HCT116 (cell line): ENCODE results near the gene CR2. TPM values are rescaled to one million over a fixed set of nuclear protein-coding genes. Genes with fewer than 3 reads are reported as not detected.

Experiments
- ATAC-seq: fragments of 200-7000 bp; cut with Tn5 transposase; 2 replicates; pipeline ENCODE4 v1.9.1; 2020; ENCODE audit warnings: mild to moderate bottlenecking, moderate library complexity
- BruUV-seq: library from RNA; stranded (reverse); fragments of 400-500 nt; replicated peaks from 2 replicates; lab custom pipeline; 2021; lab: Mats Ljungman, UMichigan
- CTCF ChIA-PET: fragments of 300-600 bp; sonication (Branson Sonifier 250); formaldehyde crosslinking; loops from one replicate; lab custom pipeline; 2021; ENCODE audit warnings: antibody characterized with exemption; lab: Charles Lee
- POLR2A ChIA-PET: fragments of 300-600, 350-600 bp; sonication (Branson Sonifier 250); formaldehyde crosslinking; loops from one replicate; lab custom pipeline; 2021; ENCODE audit warnings: antibody characterized with exemption; lab: Charles Lee
- RAD21 ChIA-PET, 2 experiments: fragments of 300-600 bp; sonication (Branson Sonifier 250); formaldehyde crosslinking; loops; one replicate each; lab custom pipeline; 2023; ENCODE audit warnings: low total read pairs in 2 of 2; ENCODE audit not compliant: uncharacterized antibody in 2 of 2, unreplicated experiment in 2 of 2, low non-redundant PET in 1 of 2; lab: Charles Lee
- DNase-seq: peaks from one replicate; pipeline ENCODE4 v3.0.0-alpha.2; 2010; ENCODE audit warnings: low read depth, low spot score
- H2AFZ ChIP-seq: fragments of 200-600 bp; shearing (Covaris generic), sonication (generic); 2 replicates; pipeline ENCODE4 v1.6.1; 2017; ENCODE audit warnings: low read depth, mixed run types, mixed read lengths, antibody characterized with exemption, low read length; ENCODE audit not compliant: poor library complexity, severe bottlenecking
- H3K27ac ChIP-seq: 2 replicates; pipeline ENCODE4 v1.5.1; 2012; ENCODE audit warnings: low read depth, low read length
- H3K27me3 ChIP-seq: fragments of 200-600 bp; sonication (generic); 2 replicates; pipeline ENCODE4 v1.6.1; 2016; ENCODE audit warnings: mixed run types, low read length, mixed read lengths; ENCODE audit not compliant: insufficient read depth
- H3K36me3 ChIP-seq, 2 experiments: fragments of 200-500 bp in 1 of 2; fragments of 200-600 bp in 1 of 2; sonication (Bioruptor generic) in 1 of 2; sonication (generic) in 1 of 2; 2 replicates each; pipeline versions ENCODE4 v1.5.1 to v1.6.1; 2014 to 2016; ENCODE audit warnings: low read length in 2 of 2, inconsistent platforms in 1 of 2, mixed read lengths in 1 of 2, mixed run types in 1 of 2; ENCODE audit not compliant: insufficient read depth in 2 of 2, control insufficient read depth in 1 of 2
- H3K4me1 ChIP-seq, 2 experiments: fragments of 200-600 bp in 1 of 2; sonication (generic) in 1 of 2; 2 replicates each; pipeline versions ENCODE4 v1.5.1 to v1.6.1; 2012 to 2017; ENCODE audit warnings: low read length in 2 of 2, inconsistent platforms in 1 of 2, mild to moderate bottlenecking in 1 of 2, mixed read lengths in 1 of 2, mixed run types in 1 of 2, moderate library complexity in 1 of 2; ENCODE audit not compliant: insufficient read depth in 2 of 2, control insufficient read depth in 1 of 2
- H3K4me2 ChIP-seq: fragments of 200-600 bp; sonication (generic); 2 replicates; pipeline ENCODE4 v1.6.1; 2017; ENCODE audit warnings: mixed run types, low read length, mixed read lengths
- H3K4me3 ChIP-seq, 2 experiments: fragments of 200-600 bp in 1 of 2; sonication (generic) in 1 of 2; replicated peaks in 1 of 2; 2 replicates each; pipeline ENCODE4 v1.5.1; 2011 to 2016; ENCODE audit warnings: low read length in 2 of 2, control low read depth in 1 of 2, low read depth in 1 of 2, mild to moderate bottlenecking in 1 of 2, mixed read lengths in 1 of 2, mixed run types in 1 of 2
- H3K79me2 ChIP-seq: fragments of 200-600 bp; sonication (generic); 2 replicates; pipeline ENCODE4 v1.6.1; 2017; ENCODE audit warnings: mild to moderate bottlenecking, mixed run types, low read length, moderate library complexity, mixed read lengths; ENCODE audit not compliant: insufficient read depth
- H3K9ac ChIP-seq: fragments of 200-600 bp; sonication (generic); 2 replicates; pipeline ENCODE4 v1.6.1; 2016; ENCODE audit warnings: low read length, mixed read lengths
- H3K9me2 ChIP-seq: fragments of 200-600 bp; sonication (generic), shearing (Covaris generic); 2 replicates; pipeline ENCODE4 v1.6.1; 2017; ENCODE audit warnings: mixed run types, mild to moderate bottlenecking, moderate library complexity; ENCODE audit not compliant: insufficient read depth
- H3K9me3 ChIP-seq, 2 experiments: fragments of 200-500 bp in 1 of 2; fragments of 200-600 bp in 1 of 2; sonication (Bioruptor generic) in 1 of 2; sonication (generic) in 1 of 2; 2 replicates each; pipeline ENCODE4 v1.6.1; 2014 to 2017; ENCODE audit warnings: low read length in 2 of 2, mixed read lengths in 2 of 2, inconsistent platforms in 1 of 2, low read depth in 1 of 2, mild to moderate bottlenecking in 1 of 2, mixed run types in 1 of 2, moderate library complexity in 1 of 2; ENCODE audit not compliant: control insufficient read depth in 1 of 2, insufficient read depth in 1 of 2
- H4K20me1 ChIP-seq: fragments of 200-600 bp; sonication (generic), shearing (Covaris generic); 2 replicates; pipeline ENCODE4 v1.6.1; 2017; ENCODE audit warnings: mixed run types, mild to moderate bottlenecking, moderate library complexity; ENCODE audit not compliant: insufficient read depth
- ATF3 ChIP-seq: IDR thresholded peaks from 2 replicates; pipeline ENCODE4 v1.6.1; 2012
- CEBPB ChIP-seq: IDR thresholded peaks from 2 replicates; pipeline ENCODE4 v1.6.1; 2012; ENCODE audit warnings: low read depth
- EGR1 ChIP-seq: IDR thresholded peaks from 2 replicates; pipeline ENCODE4 v1.6.1; 2012; ENCODE audit warnings: low read depth
- EZH2phosphoT487 ChIP-seq: fragments of 200-600 bp; IDR thresholded peaks from 2 replicates; pipeline ENCODE4 v1.6.1; 2018; ENCODE audit warnings: antibody characterized with exemption, borderline replicate concordance
- MAX ChIP-seq: IDR thresholded peaks from 2 replicates; pipeline ENCODE4 v1.6.1; 2012
- REST ChIP-seq: IDR thresholded peaks from 2 replicates; pipeline ENCODE4 v1.6.1; 2012; ENCODE audit warnings: low read depth
- TCF7L2 ChIP-seq: IDR thresholded peaks from 2 replicates; pipeline ENCODE4 v1.7.0; 2011; ENCODE audit warnings: borderline replicate concordance, inconsistent platforms; ENCODE audit not compliant: insufficient read depth, insufficient read length; ENCODE audit errors: extremely low read depth
- ZBTB33 ChIP-seq: IDR thresholded peaks from 2 replicates; pipeline ENCODE4 v1.6.1; 2011; ENCODE audit warnings: mild to moderate bottlenecking, low read length, moderate library complexity; ENCODE audit not compliant: insufficient replicate concordance; ENCODE audit errors: extremely low read depth
- ZFX ChIP-seq: fragments of 450-650 bp; IDR thresholded peaks from 2 replicates; pipeline ENCODE4 v1.6.1; 2017
- ZNF274 ChIP-seq: fragments of 200-500 bp; sonication (Bioruptor generic); IDR thresholded peaks from 2 replicates; pipeline ENCODE4 v1.6.1; 2014; ENCODE audit warnings: mild to moderate bottlenecking, low read depth, low read length, inconsistent platforms
- intact Hi-C: fragments of 100-400 bp; cut with micrococcal nuclease; formaldehyde crosslinking; loops from 2 replicates; pipeline ENCODE4 v1.10.0; 2022
- total RNA-seq: library from RNA; stranded (reverse); gene quantifications from one replicate; pipeline ENCODE4 v1.2.1, GENCODE V29; 2021; ENCODE audit not compliant: unreplicated experiment

The CR2 gene
- total RNA-seq, 1 experiment from 2014 or later: 4.0 TPM

- no peak overlapping the region for H3K4me2 ChIP-seq
- RAD21 ChIA-PET: no interaction called here
- no peak for TF ChIP-seq MAX
- TF ChIP-seq EGR1: no peak
- no peak for TF ChIP-seq ZFX
- TF ChIP-seq TCF7L2: no peak
- TF ChIP-seq EZH2phosphoT487: no peak
- TF ChIP-seq ATF3: no peak
- TF ChIP-seq CEBPB: no peak
- no peak for TF ChIP-seq REST
- TF ChIP-seq ZBTB33: no peak
- TF ChIP-seq ZNF274: no peak
- no peak overlapping the region for H2AFZ ChIP-seq
- no peaks in the 10 kb centered on the region for H3K9me2 ChIP-seq
- no peak overlapping the region for H3K9ac ChIP-seq
- ATAC-seq (no peak), DNase-seq (no peak)
- no peaks in the 10 kb centered on the region for H3K36me3 ChIP-seq
- no TSS peak for BruUV-seq
- CTCF ChIA-PET: no interaction called here
- no peak overlapping the region for H3K4me3 ChIP-seq
- H3K27ac ChIP-seq: no peak overlapping the region
- no peaks in the 10 kb centered on the region for H4K20me1 ChIP-seq
- POLR2A ChIA-PET: no interaction called here
- H3K4me1 ChIP-seq: no peaks in the 10 kb centered on the region
- H3K9me3 ChIP-seq: no peaks in the 10 kb centered on the region
- intact Hi-C loops: no loop called here
- no peaks in the 10 kb centered on the region for H3K27me3 ChIP-seq
- H3K79me2 ChIP-seq: no peaks in the 10 kb centered on the region
These were observed 39.5 kb upstream of the CR2 start for GRCh38 chr1:207414606-207415108.
